HEK293 (cell line): ENCODE measurements around the gene SMOC1.

Experiments used
- CTCF ChIA-PET: fragments of 350-600 bp; formaldehyde crosslinking; extraction: SDS; loops from one replicate; lab custom pipeline; 2021; ENCODE audit warnings: antibody characterized with exemption; lab: Yijun Ruan, JAX
- POLR2A ChIA-PET: fragments of 300-600 bp; formaldehyde crosslinking; extraction: SDS; loops from one replicate; lab custom pipeline; 2020; ENCODE audit warnings: antibody characterized with exemption, inconsistent platforms; lab: Yijun Ruan, JAX
- H3K27ac ChIP-seq: fragments of 200-500 bp; sonication (Bioruptor generic); 2 replicates; pipeline ENCODE4 v1.5.1; 2014; ENCODE audit warnings: low read depth, low read length, control low read depth, inconsistent platforms; ENCODE audit errors: extremely low read depth
- H3K36me3 ChIP-seq, 2 experiments: fragments of 200-500 bp in 1 of 2; sonication (Bioruptor generic) in 1 of 2; 1 replicate in 1 of 2; 2 replicates in 1 of 2; pipeline ENCODE4 v1.5.1; 2014 to 2017; ENCODE audit warnings: inconsistent platforms in 2 of 2, low read length in 2 of 2; ENCODE audit not compliant: control insufficient read depth in 2 of 2, insufficient read depth in 1 of 2
- H3K4me1 ChIP-seq: fragments of 200-500 bp; sonication (Bioruptor generic); 2 replicates; pipeline ENCODE4 v1.5.1; 2014; ENCODE audit warnings: mild to moderate bottlenecking, low read length, inconsistent platforms; ENCODE audit not compliant: control insufficient read depth, insufficient read depth
- H3K4me3 ChIP-seq: 2 replicates; pipeline ENCODE4 v1.5.1; 2011; ENCODE audit warnings: low read depth, mild to moderate bottlenecking, control low read depth, low read length, moderate library complexity
- H3K9me3 ChIP-seq: fragments of 200-500 bp; sonication (Bioruptor generic); 2 replicates; pipeline ENCODE4 v1.5.1; 2014; ENCODE audit warnings: low read depth, low read length, inconsistent platforms; ENCODE audit not compliant: control insufficient read depth, insufficient read depth
- CTCF ChIP-seq: fragments of 450-650 bp; formaldehyde crosslinking; IDR thresholded peaks from 2 replicates; pipeline ENCODE4 v1.5.1; 2016; ENCODE audit warnings: missing biosample characterization, missing genetic modification characterization
- GLIS2 ChIP-seq: fragments of 450-650 bp; formaldehyde crosslinking; IDR thresholded peaks from 2 replicates; pipeline ENCODE4 v1.5.1; 2016; ENCODE audit warnings: missing biosample characterization, missing genetic modification characterization
- IKZF3 ChIP-seq: fragments of 450-650 bp; IDR thresholded peaks from 2 replicates; pipeline ENCODE4 v1.5.0; 2018; ENCODE audit warnings: missing biosample characterization, mild to moderate bottlenecking, missing genetic modification characterization, moderate library complexity
- PRDM1 ChIP-seq: fragments of 450-650 bp; formaldehyde crosslinking; IDR thresholded peaks from 2 replicates; pipeline ENCODE4; 2016; ENCODE audit warnings: missing biosample characterization, missing genetic modification characterization
- SALL2 ChIP-seq: fragments of 450-650 bp; formaldehyde crosslinking; IDR thresholded peaks from 2 replicates; pipeline ENCODE4 v1.5.0; 2017; ENCODE audit warnings: missing biosample characterization, mild to moderate bottlenecking, missing genetic modification characterization, borderline replicate concordance
- SCRT1 ChIP-seq: fragments of 450-650 bp; formaldehyde crosslinking; IDR thresholded peaks from 2 replicates; pipeline ENCODE4 v1.5.1; 2016; ENCODE audit warnings: missing biosample characterization, missing genetic modification characterization, borderline replicate concordance
- SCRT2 ChIP-seq: fragments of 450-650 bp; formaldehyde crosslinking; IDR thresholded peaks from 2 replicates; pipeline ENCODE4 v1.5.1; 2016; ENCODE audit warnings: missing biosample characterization, missing genetic modification characterization
- YY1 ChIP-seq: fragments of 450-650 bp; formaldehyde crosslinking; IDR thresholded peaks from 2 replicates; pipeline ENCODE4 v1.5.1; 2018; ENCODE audit warnings: missing biosample characterization, missing genetic modification characterization
- ZBTB26 ChIP-seq: fragments of 450-650 bp; formaldehyde crosslinking; optimal IDR thresholded peaks from 2 replicates; pipeline ENCODE3; 2016; ENCODE audit warnings: missing biosample characterization, mild to moderate bottlenecking, missing genetic modification characterization
- ZBTB8A ChIP-seq: fragments of 450-650 bp; formaldehyde crosslinking; IDR thresholded peaks from 2 replicates; pipeline ENCODE4 v1.5.1; 2016; ENCODE audit warnings: missing biosample characterization, missing genetic modification characterization
- ZFHX2 ChIP-seq: fragments of 450-650 bp; formaldehyde crosslinking; conservative IDR thresholded peaks from 2 replicates; pipeline ENCODE4 v1.5.1; 2016; ENCODE audit warnings: missing biosample characterization, missing genetic modification characterization
- ZFP41 ChIP-seq: fragments of 450-650 bp; formaldehyde crosslinking; IDR thresholded peaks from 2 replicates; pipeline ENCODE4 v1.5.1; 2016; ENCODE audit warnings: missing biosample characterization, missing genetic modification characterization, borderline replicate concordance
- ZIC2 ChIP-seq: fragments of 450-650 bp; formaldehyde crosslinking; IDR thresholded peaks from 2 replicates; pipeline ENCODE4 v1.5.1; 2016; ENCODE audit warnings: missing biosample characterization, missing genetic modification characterization
- ZNF202 ChIP-seq: fragments of 450-650 bp; formaldehyde crosslinking; IDR thresholded peaks from 2 replicates; pipeline ENCODE4 v1.5.1; 2016; ENCODE audit warnings: missing biosample characterization, missing genetic modification characterization, borderline replicate concordance
- ZNF23 ChIP-seq: fragments of 450-650 bp; formaldehyde crosslinking; IDR thresholded peaks from 2 replicates; pipeline ENCODE4 v1.5.1; 2016; ENCODE audit warnings: missing biosample characterization, missing genetic modification characterization, borderline replicate concordance
- ZNF394 ChIP-seq: fragments of 450-650 bp; formaldehyde crosslinking; IDR thresholded peaks from 2 replicates; pipeline ENCODE4 v1.5.1; 2016; ENCODE audit warnings: missing biosample characterization, missing genetic modification characterization, mild to moderate bottlenecking, moderate library complexity, borderline replicate concordance
- ZNF398 ChIP-seq: fragments of 450-650 bp; formaldehyde crosslinking; IDR thresholded peaks from 2 replicates; pipeline ENCODE4 v1.5.1; 2017; ENCODE audit warnings: missing biosample characterization, missing genetic modification characterization
- ZNF404 ChIP-seq: fragments of 450-650 bp; formaldehyde crosslinking; IDR thresholded peaks from 2 replicates; pipeline ENCODE4 v1.5.1; 2017; ENCODE audit warnings: missing biosample characterization, missing genetic modification characterization
- ZNF423 ChIP-seq: fragments of 450-650 bp; formaldehyde crosslinking; IDR thresholded peaks from 2 replicates; pipeline ENCODE4 v1.5.1; 2016; ENCODE audit warnings: missing biosample characterization, missing genetic modification characterization
- ZNF561 ChIP-seq: fragments of 450-650 bp; IDR thresholded peaks from 2 replicates; pipeline ENCODE4 v1.5.1; 2018; ENCODE audit warnings: missing biosample characterization, missing genetic modification characterization, borderline replicate concordance
- ZNF660 ChIP-seq: fragments of 450-650 bp; IDR thresholded peaks from 2 replicates; pipeline ENCODE4 v1.5.1; 2018; ENCODE audit warnings: missing biosample characterization, mild to moderate bottlenecking, missing genetic modification characterization
- ZNF664 ChIP-seq: fragments of 450-650 bp; formaldehyde crosslinking; IDR thresholded peaks from 2 replicates; pipeline ENCODE4 v1.5.1; 2016; ENCODE audit warnings: missing biosample characterization, missing genetic modification characterization
- ZNF701 ChIP-seq: fragments of 450-650 bp; formaldehyde crosslinking; IDR thresholded peaks from 2 replicates; pipeline ENCODE4 v1.5.1; 2016; ENCODE audit warnings: missing biosample characterization, missing genetic modification characterization
- ZNF777 ChIP-seq: fragments of 450-650 bp; formaldehyde crosslinking; IDR thresholded peaks from 2 replicates; pipeline ENCODE4 v1.5.1; 2017; ENCODE audit warnings: missing biosample characterization, missing genetic modification characterization, borderline replicate concordance
- ZSCAN30 ChIP-seq: fragments of 450-650 bp; IDR thresholded peaks from 2 replicates; pipeline ENCODE4 v1.5.1; 2018; ENCODE audit warnings: missing biosample characterization, mild to moderate bottlenecking, missing genetic modification characterization, moderate library complexity
- TF ChIP-seq, protein P1 (sequence below): fragments of 450-650 bp; formaldehyde crosslinking; IDR thresholded peaks from 2 replicates; pipeline ENCODE4 v1.5.1; 2017; ENCODE audit warnings: missing biosample characterization, missing genetic modification characterization
- TF ChIP-seq, protein P2 (sequence below): fragments of 450-650 bp; formaldehyde crosslinking; IDR thresholded peaks from 2 replicates; pipeline ENCODE4 v1.5.1; 2017; ENCODE audit warnings: missing biosample characterization, mild to moderate bottlenecking, missing genetic modification characterization, moderate library complexity

Gene SMOC1, protein sequence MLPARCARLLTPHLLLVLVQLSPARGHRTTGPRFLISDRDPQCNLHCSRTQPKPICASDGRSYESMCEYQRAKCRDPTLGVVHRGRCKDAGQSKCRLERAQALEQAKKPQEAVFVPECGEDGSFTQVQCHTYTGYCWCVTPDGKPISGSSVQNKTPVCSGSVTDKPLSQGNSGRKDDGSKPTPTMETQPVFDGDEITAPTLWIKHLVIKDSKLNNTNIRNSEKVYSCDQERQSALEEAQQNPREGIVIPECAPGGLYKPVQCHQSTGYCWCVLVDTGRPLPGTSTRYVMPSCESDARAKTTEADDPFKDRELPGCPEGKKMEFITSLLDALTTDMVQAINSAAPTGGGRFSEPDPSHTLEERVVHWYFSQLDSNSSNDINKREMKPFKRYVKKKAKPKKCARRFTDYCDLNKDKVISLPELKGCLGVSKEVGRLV

DNA sequence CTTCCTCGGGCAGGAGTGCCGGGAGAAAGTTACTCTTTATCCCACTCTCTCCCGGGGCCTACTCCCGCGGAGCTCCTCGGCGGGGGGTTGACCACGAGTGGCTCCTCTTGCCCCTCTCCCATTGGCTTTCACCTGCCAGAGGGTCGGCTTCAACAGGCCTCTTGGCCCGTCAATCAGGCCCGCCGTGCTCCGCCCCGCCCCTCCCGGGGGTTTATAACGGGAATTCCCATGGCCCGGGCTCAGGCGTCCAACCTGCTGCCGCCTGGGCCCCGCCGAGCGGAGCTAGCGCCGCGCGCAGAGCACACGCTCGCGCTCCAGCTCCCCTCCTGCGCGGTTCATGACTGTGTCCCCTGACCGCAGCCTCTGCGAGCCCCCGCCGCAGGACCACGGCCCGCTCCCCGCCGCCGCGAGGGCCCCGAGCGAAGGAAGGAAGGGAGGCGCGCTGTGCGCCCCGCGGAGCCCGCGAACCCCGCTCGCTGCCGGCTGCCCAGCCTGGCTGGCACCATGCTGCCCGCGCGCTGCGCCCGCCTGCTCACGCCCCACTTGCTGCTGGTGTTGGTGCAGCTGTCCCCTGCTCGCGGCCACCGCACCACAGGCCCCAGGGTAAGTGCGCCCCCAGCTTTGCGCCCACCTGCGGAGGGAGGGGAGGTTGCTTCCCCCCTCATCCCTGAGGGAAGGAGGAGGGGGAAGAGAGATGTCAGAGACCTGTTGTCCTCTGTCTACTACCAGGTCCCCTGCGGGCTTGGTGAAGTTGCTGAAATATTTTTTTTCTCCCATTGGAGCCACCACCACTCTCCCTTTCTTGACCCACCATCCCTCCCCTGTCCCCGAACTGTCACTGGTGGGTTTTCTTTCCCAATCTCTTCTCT is at the start of gene SMOC1:
Gene SMOC1, plus strand, starts transcription at position 242 of the 869 bp plus-strand sequence. Its CDS starts 263 bp downstream, at position 505.
- Histone ChIP-seq H3K9me3 (no peaks in the 10 kb centered on the region), H3K27ac (peak within 1 kb of the TSS; percentile 100), H3K36me3 (no peaks in the 10 kb centered on the region; a peak in 1 of 3 replicates), H3K4me1 (peaks cover 28% of the 10 kb centered on the region), H3K4me3 (peak within 1 kb of the TSS; percentile 64)
- CTCF ChIA-PET: interaction anchor here (0.6 to 5.1 kb wide), 17 partner anchors 9 to 438 kb away, joined by 3 to 73 read pairs (median 3); no protein-coding TSS in a partner anchor
- POLR2A ChIA-PET: interaction anchor here (0.5 to 2.0 kb wide), 21 partner anchors 9 to 617 kb away, joined by 3 to 18 read pairs (median 4); partner anchors contain the start of gene SRSF5
- TF ChIP-seq CTCF (peak; percentile 39), ZNF398 (tag by site-specific recombination) (peak; percentile 48; the same call in 1 of the 2 replicates), IKZF3 (peak; percentile 62), ZBTB26 (tag by site-specific recombination) (peak; percentile 81), ZNF423 (tag by site-specific recombination) (peak; percentile 46; the same call in 1 of the 2 replicates), PRDM1 (peak; percentile 71), ZNF202 (tag by site-specific recombination) (no peak), ZFHX2 (peak; percentile 54), ZBTB8A (tag by site-specific recombination) (peak; percentile 15; the same call in 1 of the 2 replicates), ZFP41 (tag by site-specific recombination) (no peak), GLIS2 (peak; percentile 76), ZNF701 (tag by site-specific recombination) (no peak), ZNF23 (tag by site-specific recombination) (no peak), ZNF404 (tag by site-specific recombination) (no peak), YY1 (tag by site-specific recombination) (0 out of 2 replicates have a peak, but pooled peaks have one; percentile 33), ZNF394 (tag by site-specific recombination) (0 out of 2 replicates have a peak, but pooled peaks have one; percentile 15), ZNF777 (tag by site-specific recombination) (no peak), ZNF561 (tag by site-specific recombination) (peak; percentile 62; the same call in 1 of the 2 replicates), ZSCAN30 (tag by site-specific recombination) (peak; percentile 58), ZNF660 (tag by site-specific recombination) (peak; percentile 42; the same call in 1 of the 2 replicates), SCRT2 (tag by site-specific recombination) (peak; percentile 82), SALL2 (tag by site-specific recombination) (no peak), SCRT1 (tag by site-specific recombination) (0 out of 2 replicates have a peak, but pooled peaks have one; percentile 8), ZNF664 (tag by site-specific recombination) (no peak), ZIC2 (tag by site-specific recombination) (peak; percentile 86)
- TF ChIP-seq, protein P1, sequence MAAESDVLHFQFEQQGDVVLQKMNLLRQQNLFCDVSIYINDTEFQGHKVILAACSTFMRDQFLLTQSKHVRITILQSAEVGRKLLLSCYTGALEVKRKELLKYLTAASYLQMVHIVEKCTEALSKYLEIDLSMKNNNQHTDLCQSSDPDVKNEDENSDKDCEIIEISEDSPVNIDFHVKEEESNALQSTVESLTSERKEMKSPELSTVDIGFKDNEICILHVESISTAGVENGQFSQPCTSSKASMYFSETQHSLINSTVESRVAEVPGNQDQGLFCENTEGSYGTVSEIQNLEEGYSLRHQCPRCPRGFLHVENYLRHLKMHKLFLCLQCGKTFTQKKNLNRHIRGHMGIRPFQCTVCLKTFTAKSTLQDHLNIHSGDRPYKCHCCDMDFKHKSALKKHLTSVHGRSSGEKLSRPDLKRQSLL: peak; percentile 92
- TF ChIP-seq, protein P2, sequence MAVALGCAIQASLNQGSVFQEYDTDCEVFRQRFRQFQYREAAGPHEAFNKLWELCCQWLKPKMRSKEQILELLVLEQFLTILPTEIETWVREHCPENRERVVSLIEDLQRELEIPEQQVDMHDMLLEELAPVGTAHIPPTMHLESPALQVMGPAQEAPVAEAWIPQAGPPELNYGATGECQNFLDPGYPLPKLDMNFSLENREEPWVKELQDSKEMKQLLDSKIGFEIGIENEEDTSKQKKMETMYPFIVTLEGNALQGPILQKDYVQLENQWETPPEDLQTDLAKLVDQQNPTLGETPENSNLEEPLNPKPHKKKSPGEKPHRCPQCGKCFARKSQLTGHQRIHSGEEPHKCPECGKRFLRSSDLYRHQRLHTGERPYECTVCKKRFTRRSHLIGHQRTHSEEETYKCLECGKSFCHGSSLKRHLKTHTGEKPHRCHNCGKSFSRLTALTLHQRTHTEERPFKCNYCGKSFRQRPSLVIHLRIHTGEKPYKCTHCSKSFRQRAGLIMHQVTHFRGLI (tag by site-specific recombination): peak; percentile 54; the same call in 1 of the 2 replicates
